ENCODE measurements around the gene BAHCC1. TPM values are rescaled to one million over a fixed set of nuclear protein-coding genes. Genes with fewer than 3 reads are reported as not detected.
"Not testable (repeated sequence)": the region's sequence is repeated elsewhere in the genome, so short reads cannot be mapped to it uniquely, and the experiment has no call there.

The BAHCC1 gene
- total RNA-seq, 2 donors from 2014 or later: 41.2 to 69.6 TPM

- H3K27me3 ChIP-seq (replicated peaks; ENCODE audit: insufficient read depth): no peaks in the 10 kb centered on the region
- no peaks in the 10 kb centered on the region for H3K9me3 ChIP-seq
- no peaks in the 10 kb centered on the region for H3K4me1 ChIP-seq (ENCODE audit: control insufficient read depth in 1 of 2, low read depth in 2 of 2)
- H3K4me3 ChIP-seq: no peak overlapping the region
- TF ChIP-seq CTCF (IDR thresholded peaks at IDR 0.05): no peak
- ATAC-seq (ENCODE audit: insufficient number of reproducible peaks, low FRiP score, low read depth) (no peak), DNase-seq (ENCODE audit: low spot score) (no peak)
- no peak overlapping the region for H3K27ac ChIP-seq
- H3K36me3 ChIP-seq: no peaks in the 10 kb centered on the region
These were observed 40.9 kb upstream of the BAHCC1 start for GRCh38 chr17:81354252-81354953.

GRCh38 chr17:81354954-81355347, 40.3 kb upstream of the BAHCC1 start:
- no peak overlapping the region for H3K4me3 ChIP-seq
- H3K27me3 ChIP-seq (replicated peaks; ENCODE audit: insufficient read depth): no peaks in the 10 kb centered on the region
- ATAC-seq (ENCODE audit: insufficient number of reproducible peaks, low FRiP score, low read depth) (no peak), DNase-seq (ENCODE audit: low spot score) (no peak)
- no peaks in the 10 kb centered on the region for H3K36me3 ChIP-seq
- H3K27ac ChIP-seq: no peak overlapping the region
- H3K9me3 ChIP-seq: no peaks in the 10 kb centered on the region
- TF ChIP-seq CTCF (IDR thresholded peaks at IDR 0.05): no peak
- H3K4me1 ChIP-seq (ENCODE audit: control insufficient read depth in 1 of 2, low read depth in 2 of 2): no peaks in the 10 kb centered on the region

- H3K36me3 ChIP-seq: no peaks in the 10 kb centered on the region
- no peak overlapping the region for H3K27ac ChIP-seq
- TF ChIP-seq CTCF (IDR thresholded peaks at IDR 0.05): no peak
- ATAC-seq (ENCODE audit: insufficient number of reproducible peaks, low FRiP score, low read depth): no peak
- no peak overlapping the region for H3K4me3 ChIP-seq
- H3K9me3 ChIP-seq: no peaks in the 10 kb centered on the region
- no peaks in the 10 kb centered on the region for H3K27me3 ChIP-seq (replicated peaks; ENCODE audit: insufficient read depth)
- DNase-seq (ENCODE audit: low spot score): no peak
- no peaks in the 10 kb centered on the region for H3K4me1 ChIP-seq (ENCODE audit: control insufficient read depth in 1 of 2, low read depth in 2 of 2)
These were observed 36.0 kb upstream of the BAHCC1 start for GRCh38 chr17:81359218-81359617.

GRCh38 chr17:81362001-81362400, 33.3 kb upstream of the BAHCC1 start:
- H3K36me3 ChIP-seq; H3K9me3 ChIP-seq; H3K27ac ChIP-seq; H3K27me3 ChIP-seq (replicated peaks; ENCODE audit: insufficient read depth); H3K4me3 ChIP-seq; DNase-seq (ENCODE audit: low spot score); ATAC-seq (ENCODE audit: insufficient number of reproducible peaks, low FRiP score, low read depth): not testable (repeated sequence)
- peaks cover 9 to 20% of the 10 kb centered on the region in 2 donors for H3K4me1 ChIP-seq (ENCODE audit: control insufficient read depth in 1 of 2, low read depth in 2 of 2)

- no peak for ATAC-seq (ENCODE audit: insufficient number of reproducible peaks, low FRiP score, low read depth)
- no peaks in the 10 kb centered on the region for H3K27me3 ChIP-seq (replicated peaks; ENCODE audit: insufficient read depth)
- H3K4me1 ChIP-seq (ENCODE audit: control insufficient read depth in 1 of 2, low read depth in 2 of 2): peaks cover 9 to 20% of the 10 kb centered on the region in 2 donors
- no peaks in the 10 kb centered on the region for H3K9me3 ChIP-seq
- TF ChIP-seq CTCF (IDR thresholded peaks at IDR 0.05): no peak
- no peaks in the 10 kb centered on the region for H3K36me3 ChIP-seq
- DNase-seq (ENCODE audit: low spot score): no peak
- H3K27ac ChIP-seq: no peak overlapping the region
- H3K4me3 ChIP-seq: peak overlapping the region; percentile 61
These were observed 30.7 kb upstream of the BAHCC1 start for GRCh38 chr17:81364278-81365147.
